Ovary (tissue), 3 donors: Measurements from ENCODE around the gene GPX4.

Experiments
- CTCF ChIP-seq, 3 donors: fragments of 450-650 bp in 2 of 3; fragments of 200-600 bp in 1 of 3; IDR thresholded peaks; one replicate each; pipeline versions ENCODE4 v1.5.1 to v1.8.0; 2016 to 2022; ENCODE audit warnings: antibody characterized with exemption in 3 of 3, mild to moderate bottlenecking in 1 of 3
- POLR2A ChIP-seq: fragments of 450-650 bp; IDR thresholded peaks from one replicate; pipeline ENCODE4 v1.6.1; 2017; ENCODE audit warnings: antibody characterized with exemption, mild to moderate bottlenecking, moderate library complexity
- donor health status: DM: no; HTN: no; CAD: no.

- TF ChIP-seq POLR2A (no peak), CTCF (IDR thresholded peaks at IDR 0.05) (no peak)
Observed at GRCh38 chr19:1146858-1147780, 43.3 kb downstream of the GPX4 start.
